Stimulated activated CD8-positive, alpha-beta memory T cell treated with anti-CD3 and anti-CD28 coated beads, Interleukin-12 subunit alpha, Interleukin-12 subunit beta, amount 100 ng/mL, for 1 hour (primary cell): ENCODE results near the gene GNG13.
"Not testable (repeated sequence)": the region's sequence is repeated elsewhere in the genome, so short reads cannot be mapped to it uniquely, and the experiment has no call there.

Experiments used
- DNase-seq: peaks from one replicate; pipeline ENCODE4 v3.0.0-alpha.2; 2020; ENCODE audit warnings: low read depth

GNG13 gene

GRCh38 chr16:760545-761343 lies 39.8 kb downstream of the GNG13 start, which contains the start of gene MSLN:
MSLN (plus strand) TSS chr16:760734; CDS start chr16:762681, 1,947 bp downstream.
- DNase-seq = no peak

GRCh38 chr16:760065-760464 lies 40.5 kb downstream of the GNG13 start:
- no peak for DNase-seq

GRCh38 chr16:759110-759910 lies 41.2 kb downstream of the GNG13 start:
- DNase-seq = no peak

GRCh38 chr16:756428-756827 lies 44.1 kb downstream of the GNG13 start:
- DNase-seq = no peak

- DNase-seq = no peak
These were observed 45.9 kb downstream of the GNG13 start for GRCh38 chr16:754656-755055.

- DNase-seq = not testable (repeated sequence)
These were observed 46.4 kb downstream of the GNG13 start for GRCh38 chr16:754121-754607.

GRCh38 chr16:752007-752312 lies 48.6 kb downstream of the GNG13 start:
- DNase-seq = no peak

GRCh38 chr16:751152-752006 lies 49.2 kb downstream of the GNG13 start:
- no peak for DNase-seq

GRCh38 chr16:750485-750884 lies 50.0 kb downstream of the GNG13 start:
- no peak for DNase-seq

GRCh38 chr16:749010-749409 lies 51.5 kb downstream of the GNG13 start:
- no peak for DNase-seq
